Measurements from ENCODE around the gene KXD1. TPM values are rescaled to one million over a fixed set of nuclear protein-coding genes. Genes with fewer than 3 reads are reported as not detected.
A peak's percentile ranks its signal among the peaks of the same experiment; 100 is the strongest.
"Not testable (repeated sequence)": the region's sequence is repeated elsewhere in the genome, so short reads cannot be mapped to it uniquely, and the experiment has no call there.

KXD1 gene
- polyA plus RNA-seq, 6 donors from 2014 or later = 75.3 to 108 (median 84.5) TPM

- H3K4me1 Mint-ChIP-seq = peaks cover 20 to 29% (median 25%) of the 10 kb centered on the region in 3 donors
- peak overlapping the region; percentile 96 to 99 (median 98) for H3K27ac Mint-ChIP-seq
- ATAC-seq (ENCODE audit: low read depth in 2 of 2) (peak; percentile 78 to 80), DNase-seq (peak; percentile 100)
- H3K36me3 Mint-ChIP-seq = no peaks in the 10 kb centered on the region
- H3K9me3 Mint-ChIP-seq = no peaks in the 10 kb centered on the region
- H3K27me3 Mint-ChIP-seq = no peaks in the 10 kb centered on the region
- H3K4me3 Mint-ChIP-seq = peak overlapping the region; percentile 91 to 99 (median 92)
Observed at GRCh38 chr19:18522124-18522861, 35.4 kb upstream of the KXD1 start.

GRCh38 chr19:18522862-18523440 lies 34.7 kb upstream of the KXD1 start:
- H3K36me3 Mint-ChIP-seq; ATAC-seq (ENCODE audit: low read depth in 2 of 2); H3K9me3 Mint-ChIP-seq; H3K27me3 Mint-ChIP-seq; DNase-seq: not testable (repeated sequence)
- H3K27ac Mint-ChIP-seq = peak overlapping the region; percentile 96 to 99 (median 98)
- peaks cover 20 to 29% (median 25%) of the 10 kb centered on the region in 3 donors for H3K4me1 Mint-ChIP-seq
- peak overlapping the region in 6 of 8 donors; percentile 45 to 92 (median 90) for H3K4me3 Mint-ChIP-seq

DNA sequence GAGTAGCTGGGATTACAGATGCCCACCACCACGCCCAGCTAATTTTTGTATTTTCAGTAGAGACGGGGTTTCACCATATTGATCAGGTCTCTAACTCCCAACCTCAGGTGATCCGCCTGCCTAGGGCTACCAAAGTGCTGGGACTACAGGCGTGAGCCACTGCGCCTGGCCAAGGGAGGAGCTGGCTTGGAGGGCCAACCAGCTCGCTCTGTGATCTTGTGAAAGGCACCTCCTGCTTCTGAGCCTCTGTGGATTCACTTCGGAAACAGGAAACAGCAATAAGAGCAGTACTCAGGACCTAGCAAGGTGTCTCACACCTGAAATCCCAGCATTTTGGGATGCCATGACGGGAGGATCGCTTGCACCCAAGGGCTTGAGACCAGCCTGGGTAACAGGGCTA lies 33.8 kb upstream of the KXD1 start:
- Mint-ChIP-seq H3K4me3 (peak overlapping the region in 2 of 8 donors; percentile 43 to 91), H3K9me3 (no peaks in the 10 kb centered on the region)
- no peak for DNase-seq

GRCh38 chr19:18526316-18526715 lies 31.4 kb upstream of the KXD1 start:
- Mint-ChIP-seq H3K4me1 (peaks cover 0 to 9% (median 3%) of the 10 kb centered on the region in 3 donors), H3K27me3 (no peaks in the 10 kb centered on the region), H3K27ac (no peak overlapping the region), H3K4me3 (no peak overlapping the region), H3K36me3 (no peaks in the 10 kb centered on the region), H3K9me3 (no peaks in the 10 kb centered on the region)
- DNase-seq (no peak), ATAC-seq (ENCODE audit: low read depth in 2 of 2) (no peak)

More for the DNA sequence above, 33.8 kb upstream of the KXD1 start:
- no peak for ATAC-seq (ENCODE audit: low read depth in 2 of 2)
- H3K27me3 Mint-ChIP-seq = no peaks in the 10 kb centered on the region
- H3K4me1 Mint-ChIP-seq = peaks cover 20 to 25% (median 24%) of the 10 kb centered on the region in 3 donors
- peak overlapping the region in 2 of 6 donors; percentile 14 to 88 for H3K27ac Mint-ChIP-seq
- H3K36me3 Mint-ChIP-seq = no peaks in the 10 kb centered on the region

GRCh38 chr19:18529782-18530181 lies 27.9 kb upstream of the KXD1 start:
- Mint-ChIP-seq H3K36me3 (peaks cover 0 to 7% of the 10 kb centered on the region in 2 donors), H3K4me1 (peaks cover 0 to 3% (median 0%) of the 10 kb centered on the region in 3 donors), H3K27ac (peak overlapping the region in 1 of 6 donors; percentile 70), H3K4me3 (no peak overlapping the region), H3K9me3 (no peaks in the 10 kb centered on the region), H3K27me3 (no peaks in the 10 kb centered on the region)
- ATAC-seq (ENCODE audit: low read depth in 2 of 2) (no peak), DNase-seq (no peak)

- no peak for DNase-seq
- no peak overlapping the region for H3K27ac Mint-ChIP-seq
- H3K4me3 Mint-ChIP-seq = no peak overlapping the region
- ATAC-seq (ENCODE audit: low read depth in 2 of 2) = no peak
- peaks cover 0 to 3% (median 1%) of the 10 kb centered on the region in 3 donors for H3K4me1 Mint-ChIP-seq
- no peaks in the 10 kb centered on the region for H3K9me3 Mint-ChIP-seq
- no peaks in the 10 kb centered on the region for H3K27me3 Mint-ChIP-seq
- H3K36me3 Mint-ChIP-seq = peaks cover 0 to 7% of the 10 kb centered on the region in 2 donors
Observed at GRCh38 chr19:18531485-18531884, 26.2 kb upstream of the KXD1 start.

DNA sequence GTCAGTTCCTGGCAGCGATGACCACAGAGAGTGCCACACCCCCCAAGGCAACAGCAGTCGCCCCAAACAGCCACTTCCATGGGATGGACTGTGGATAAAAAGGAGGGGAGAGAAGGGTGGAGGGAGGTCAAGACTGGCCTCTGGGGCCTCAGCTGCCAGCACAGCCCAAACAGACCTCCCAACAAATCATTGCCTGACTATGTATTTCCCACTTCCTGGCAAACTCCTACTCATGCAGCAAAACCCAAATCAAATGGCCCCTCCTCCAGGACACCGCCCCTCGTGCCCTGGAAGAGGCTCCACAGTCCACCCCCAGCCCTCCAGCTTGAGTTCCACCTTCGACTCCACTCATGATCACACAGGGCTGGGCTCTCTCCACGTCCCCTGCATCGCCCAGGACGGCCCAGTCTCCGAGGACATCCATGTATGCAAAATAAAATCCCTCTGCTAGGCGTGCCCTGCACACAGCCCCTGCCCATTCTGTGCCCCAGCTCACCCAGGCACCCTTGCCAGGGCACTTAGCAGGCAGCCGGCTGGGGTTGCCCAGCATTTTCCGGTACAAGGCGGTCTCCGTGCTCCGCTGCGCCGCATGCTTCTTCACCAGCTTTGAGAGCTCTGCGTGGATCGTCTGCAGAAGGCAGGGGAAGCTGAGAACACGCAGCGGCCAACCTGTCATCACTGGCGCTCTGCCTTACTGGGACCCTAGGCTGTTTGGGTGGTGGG lies 25.3 kb upstream of the KXD1 start:
- Mint-ChIP-seq H3K27me3 (no peaks in the 10 kb centered on the region), H3K4me1 (peaks cover 0 to 5% (median 3%) of the 10 kb centered on the region in 3 donors), H3K4me3 (peak overlapping the region in 1 of 8 donors; percentile 66), H3K36me3 (peaks cover 0 to 7% of the 10 kb centered on the region in 2 donors), H3K9me3 (no peaks in the 10 kb centered on the region), H3K27ac (no peak overlapping the region)
- DNase-seq (no peak), ATAC-seq (ENCODE audit: low read depth in 2 of 2) (no peak)

DNA sequence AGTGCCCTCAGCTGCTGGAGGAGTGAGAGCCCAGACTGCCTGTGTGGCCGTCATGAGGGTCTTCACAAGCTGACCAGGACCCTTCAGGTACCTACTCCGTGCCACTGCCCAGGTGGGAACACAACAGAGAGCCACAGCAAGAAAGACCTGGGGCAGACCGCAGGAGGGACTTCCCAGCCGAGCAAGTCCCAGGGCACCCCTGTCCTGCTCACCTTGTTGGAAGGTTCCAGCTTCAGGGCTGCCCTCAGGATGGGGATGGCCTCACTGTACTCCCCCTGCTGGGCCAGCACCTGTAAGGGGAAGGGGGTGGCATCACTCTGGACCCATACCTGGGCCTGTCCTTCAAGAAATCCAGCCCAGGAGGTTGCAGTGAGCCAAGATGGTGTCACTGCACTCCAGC lies 24.6 kb upstream of the KXD1 start:
- Mint-ChIP-seq H3K4me1 (peaks cover 0 to 9% (median 3%) of the 10 kb centered on the region in 3 donors), H3K27ac (no peak overlapping the region), H3K27me3 (no peaks in the 10 kb centered on the region), H3K36me3 (peaks cover 0 to 7% of the 10 kb centered on the region in 2 donors), H3K4me3 (no peak overlapping the region), H3K9me3 (no peaks in the 10 kb centered on the region)
- ATAC-seq (ENCODE audit: low read depth in 2 of 2) = no peak
- DNase-seq = no peak

- no peak for ATAC-seq (ENCODE audit: low read depth in 2 of 2)
- H3K27ac Mint-ChIP-seq = no peak overlapping the region
- H3K4me1 Mint-ChIP-seq = peaks cover 3 to 13% (median 11%) of the 10 kb centered on the region in 3 donors
- no peaks in the 10 kb centered on the region for H3K27me3 Mint-ChIP-seq
- H3K9me3 Mint-ChIP-seq = no peaks in the 10 kb centered on the region
- no peak for DNase-seq
- H3K4me3 Mint-ChIP-seq = peak overlapping the region in 1 of 8 donors; percentile 15
- H3K36me3 Mint-ChIP-seq = peaks cover 0 to 7% of the 10 kb centered on the region in 2 donors
Observed at GRCh38 chr19:18536475-18536874, 21.2 kb upstream of the KXD1 start.

- Mint-ChIP-seq H3K9me3 (no peaks in the 10 kb centered on the region), H3K4me1 (peaks cover 7 to 19% (median 17%) of the 10 kb centered on the region in 3 donors), H3K4me3 (peak overlapping the region in 2 of 8 donors; percentile 10 to 11), H3K36me3 (peaks cover 0 to 4% of the 10 kb centered on the region in 2 donors), H3K27me3 (no peaks in the 10 kb centered on the region), H3K27ac (no peak overlapping the region)
- no peak for DNase-seq
- no peak for ATAC-seq (ENCODE audit: low read depth in 2 of 2)
Observed at GRCh38 chr19:18537431-18537830, 20.2 kb upstream of the KXD1 start.

GRCh38 chr19:18538115-18538514 lies 19.6 kb upstream of the KXD1 start:
- Mint-ChIP-seq H3K9me3 (no peaks in the 10 kb centered on the region), H3K27me3 (no peaks in the 10 kb centered on the region), H3K4me1 (peaks cover 11 to 21% (median 21%) of the 10 kb centered on the region in 3 donors), H3K27ac (no peak overlapping the region), H3K36me3 (no peaks in the 10 kb centered on the region), H3K4me3 (peak overlapping the region in 1 of 8 donors; percentile 11)
- DNase-seq (no peak), ATAC-seq (ENCODE audit: low read depth in 2 of 2) (no peak)

- Mint-ChIP-seq H3K27me3 (no peaks in the 10 kb centered on the region), H3K27ac (no peak overlapping the region), H3K36me3 (no peaks in the 10 kb centered on the region), H3K9me3 (no peaks in the 10 kb centered on the region), H3K4me1 (peaks cover 17 to 30% (median 29%) of the 10 kb centered on the region in 3 donors), H3K4me3 (no peak overlapping the region)
- DNase-seq (no peak), ATAC-seq (ENCODE audit: low read depth in 2 of 2) (no peak)
Observed at GRCh38 chr19:18539372-18539771, 18.3 kb upstream of the KXD1 start.

GRCh38 chr19:18540200-18540599 lies 17.5 kb upstream of the KXD1 start:
- H3K27me3 Mint-ChIP-seq; H3K9me3 Mint-ChIP-seq; ATAC-seq (ENCODE audit: low read depth in 2 of 2); DNase-seq; H3K36me3 Mint-ChIP-seq: not testable (repeated sequence)
- Mint-ChIP-seq H3K27ac (peak overlapping the region in 1 of 6 donors; percentile 12), H3K4me3 (peak overlapping the region in 2 of 8 donors; percentile 57 to 85), H3K4me1 (peaks cover 16 to 35% (median 30%) of the 10 kb centered on the region in 3 donors)
